HEK293T (cell line): ENCODE measurements around the gene SYT11.

Source experiments
- CTCF ChIA-PET: fragments of 350-600 bp; formaldehyde crosslinking; extraction: SDS; loops from one replicate; lab custom pipeline; 2021; ENCODE audit warnings: antibody characterized with exemption, inconsistent platforms; lab: Yijun Ruan, JAX
- POLR2A ChIA-PET: fragments of 350-600 bp; formaldehyde crosslinking; extraction: SDS; loops from one replicate; lab custom pipeline; 2020; ENCODE audit warnings: antibody characterized with exemption, inconsistent platforms; lab: Yijun Ruan, JAX
- DNase-seq: peaks from one replicate; pipeline ENCODE4 v3.0.0; 2012; ENCODE audit warnings: mixed read lengths; ENCODE audit errors: extremely low spot score
- ARNT ChIP-seq: fragments of 450-650 bp; IDR thresholded peaks from 2 replicates; pipeline ENCODE4 v1.6.1; 2017; ENCODE audit warnings: mild to moderate bottlenecking
- BHLHE40 ChIP-seq: fragments of 450-650 bp; IDR thresholded peaks from 2 replicates; pipeline ENCODE4 v1.6.1; 2016; ENCODE audit warnings: mild to moderate bottlenecking, moderate library complexity, borderline replicate concordance
- CTBP1 ChIP-seq: fragments of 450-650 bp; IDR thresholded peaks from 2 replicates; pipeline ENCODE4 v1.6.1; 2016; ENCODE audit warnings: borderline replicate concordance
- ELF4 ChIP-seq: fragments of 450-650 bp; IDR thresholded peaks from 2 replicates; pipeline ENCODE4 v1.6.1; 2017; ENCODE audit warnings: antibody characterized with exemption
- FOXA1 ChIP-seq: fragments of 450-650 bp; IDR thresholded peaks from 2 replicates; pipeline ENCODE4 v1.6.1; 2016; ENCODE audit warnings: mild to moderate bottlenecking
- FOXK2 ChIP-seq: fragments of 450-650 bp; IDR thresholded peaks from 2 replicates; pipeline ENCODE4 v1.6.1; 2016; ENCODE audit warnings: mild to moderate bottlenecking
- FOXM1 ChIP-seq: fragments of 450-650 bp; IDR thresholded peaks from 2 replicates; pipeline ENCODE4 v1.6.1; 2017; ENCODE audit warnings: mild to moderate bottlenecking, borderline replicate concordance
- HDGF ChIP-seq: fragments of 450-650 bp; IDR thresholded peaks from 2 replicates; pipeline ENCODE4 v1.6.1; 2017; ENCODE audit warnings: antibody characterized with exemption, borderline replicate concordance
- L3MBTL2 ChIP-seq: fragments of 450-650 bp; conservative IDR thresholded peaks from 2 replicates; pipeline ENCODE4 v1.6.1; 2016; ENCODE audit warnings: mild to moderate bottlenecking
- LEF1 ChIP-seq: fragments of 450-650 bp; IDR thresholded peaks from 2 replicates; pipeline ENCODE4 v1.6.1; 2017; ENCODE audit warnings: mild to moderate bottlenecking, borderline replicate concordance
- NFRKB ChIP-seq: fragments of 450-650 bp; IDR thresholded peaks from 2 replicates; pipeline ENCODE4 v1.6.1; 2016; ENCODE audit warnings: mild to moderate bottlenecking, moderate library complexity
- SP1 ChIP-seq: fragments of 450-650 bp; IDR thresholded peaks from 2 replicates; pipeline ENCODE4 v1.6.1; 2017
- SUZ12 ChIP-seq: fragments of 450-650 bp; IDR thresholded peaks from 2 replicates; pipeline ENCODE4 v1.6.1; 2016; ENCODE audit warnings: mild to moderate bottlenecking
- TARDBP ChIP-seq: fragments of 450-650 bp; IDR thresholded peaks from 2 replicates; pipeline ENCODE4 v1.6.1; 2016
- ZNF384 ChIP-seq: fragments of 450-650 bp; IDR thresholded peaks from 2 replicates; pipeline ENCODE4 v1.6.1; 2016
- TF ChIP-seq, protein P1 (sequence below): fragments of 450-650 bp; IDR thresholded peaks from 2 replicates; pipeline ENCODE4 v1.6.1; 2016

The SYT11 gene

DNA sequence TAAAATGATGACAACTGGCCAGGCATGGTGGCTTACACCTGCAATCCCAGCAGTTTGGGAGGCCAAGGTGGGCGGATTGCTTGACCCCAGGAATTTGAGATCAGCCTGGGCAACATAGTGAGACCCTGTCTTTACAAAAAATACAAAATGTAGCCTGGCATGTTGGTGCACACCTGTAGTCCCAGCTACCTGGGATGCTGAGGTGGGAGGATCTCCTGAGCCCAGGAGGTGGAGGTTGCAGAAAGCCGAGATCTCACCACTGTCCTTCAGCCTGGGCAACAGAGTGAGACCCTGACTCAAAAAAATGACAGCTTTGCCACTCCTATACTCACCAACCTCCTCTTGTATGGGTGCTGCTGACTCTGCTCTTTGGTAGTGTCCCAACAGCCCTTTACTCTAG, 18.6 kb downstream of the SYT11 start:
- DNase-seq, result no peak
- no peak for TF ChIP-seq LEF1
- TF ChIP-seq FOXA1, result no peak
- no peak for TF ChIP-seq HDGF
- no peak for TF ChIP-seq FOXM1
- no peak for TF ChIP-seq FOXK2
- TF ChIP-seq SUZ12, result no peak
- POLR2A ChIA-PET, result interaction anchor here (1.4 kb wide), 1 partner anchor 19 kb away, joined by 5 read pairs; the partner anchor contains the start of gene SYT11
- CTCF ChIA-PET, result no interaction called here

DNA sequence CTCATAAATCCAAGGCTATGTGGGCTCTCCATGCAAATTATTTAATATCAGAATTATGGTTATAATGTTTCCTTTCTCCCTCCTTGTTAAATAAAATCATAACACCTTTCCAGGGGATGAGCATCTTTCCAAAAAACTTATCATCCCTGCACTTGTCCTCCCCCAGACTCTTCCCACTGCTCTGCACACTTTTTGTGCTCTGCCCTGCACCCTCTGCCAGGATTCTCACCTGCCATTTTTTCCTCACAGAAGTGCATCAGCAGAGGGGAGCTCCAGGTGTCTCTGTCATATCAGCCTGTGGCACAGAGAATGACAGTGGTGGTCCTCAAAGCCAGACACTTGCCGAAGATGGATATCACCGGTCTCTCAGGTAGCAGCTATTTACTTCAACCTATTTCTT, 20.9 kb downstream of the SYT11 start:
- POLR2A ChIA-PET, result no interaction called here
- DNase-seq, result no peak

DNA sequence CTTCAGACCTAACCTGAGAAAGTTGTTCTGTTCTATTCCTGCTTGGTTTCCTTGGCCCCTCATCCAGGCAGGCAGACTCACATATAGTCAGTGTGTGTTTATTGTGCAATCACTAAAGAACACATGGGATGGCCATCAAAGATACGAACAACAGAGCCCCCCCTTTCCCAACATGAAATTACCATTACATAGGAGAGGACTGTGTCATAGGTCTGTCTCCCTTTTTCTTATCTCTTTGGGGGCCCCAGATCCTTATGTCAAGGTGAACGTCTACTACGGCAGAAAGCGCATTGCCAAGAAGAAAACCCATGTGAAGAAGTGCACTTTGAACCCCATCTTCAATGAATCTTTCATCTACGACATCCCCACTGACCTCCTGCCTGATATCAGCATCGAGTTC, 21.6 kb downstream of the SYT11 start:
- CTCF ChIA-PET, result no interaction called here
- DNase-seq, result no peak
- POLR2A ChIA-PET, result no interaction called here
- TF ChIP-seq ELF4 (no peak), ARNT (no peak), SP1 (no peak), SUZ12 (no peak), CTBP1 (no peak)
- TF ChIP-seq, protein P1, sequence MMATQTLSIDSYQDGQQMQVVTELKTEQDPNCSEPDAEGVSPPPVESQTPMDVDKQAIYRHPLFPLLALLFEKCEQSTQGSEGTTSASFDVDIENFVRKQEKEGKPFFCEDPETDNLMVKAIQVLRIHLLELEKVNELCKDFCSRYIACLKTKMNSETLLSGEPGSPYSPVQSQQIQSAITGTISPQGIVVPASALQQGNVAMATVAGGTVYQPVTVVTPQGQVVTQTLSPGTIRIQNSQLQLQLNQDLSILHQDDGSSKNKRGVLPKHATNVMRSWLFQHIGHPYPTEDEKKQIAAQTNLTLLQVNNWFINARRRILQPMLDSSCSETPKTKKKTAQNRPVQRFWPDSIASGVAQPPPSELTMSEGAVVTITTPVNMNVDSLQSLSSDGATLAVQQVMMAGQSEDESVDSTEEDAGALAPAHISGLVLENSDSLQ, result no peak

More for the DNA sequence above, 20.9 kb downstream of the SYT11 start:
- no peak for TF ChIP-seq SUZ12
- TF ChIP-seq ELF4, result no peak
- TF ChIP-seq, protein P1, result no peak
- TF ChIP-seq FOXM1, result no peak
- no peak for TF ChIP-seq CTBP1
- no peak for TF ChIP-seq HDGF
- no peak for TF ChIP-seq LEF1
- TF ChIP-seq TARDBP, result no peak
- no peak for TF ChIP-seq NFRKB
- TF ChIP-seq ZNF384, result no peak
- TF ChIP-seq SP1, result no peak
- TF ChIP-seq L3MBTL2, result no peak
- no peak for TF ChIP-seq FOXA1
- CTCF ChIA-PET, result no interaction called here

DNA sequence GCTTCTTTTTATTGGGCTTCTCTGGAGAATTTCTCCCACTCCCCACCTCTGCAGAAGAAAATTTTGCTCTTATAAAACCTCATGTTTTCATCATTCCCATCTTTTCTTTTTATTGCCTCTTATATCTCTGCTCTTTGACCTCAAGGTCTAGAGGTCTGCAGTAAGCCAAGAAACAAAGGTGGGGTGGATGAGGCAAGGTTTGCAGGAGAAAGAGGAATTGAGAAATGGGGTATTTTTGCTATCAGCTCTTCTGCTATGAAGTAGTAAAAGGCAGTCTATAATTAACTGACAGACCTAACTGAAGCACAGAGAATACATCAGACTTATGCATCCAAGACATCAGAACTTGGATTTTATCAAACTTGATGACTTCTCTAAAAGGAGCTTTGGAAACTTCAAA, 22.9 kb downstream of the SYT11 start:
- DNase-seq, result no peak
- TF ChIP-seq, protein P1, result no peak
- TF ChIP-seq HDGF (no peak), SUZ12 (no peak), FOXM1 (no peak), ZNF384 (no peak), ELF4 (no peak), L3MBTL2 (no peak), FOXK2 (no peak), CTBP1 (no peak), BHLHE40 (no peak), FOXA1 (no peak)
- ChIA-PET CTCF (interaction anchor here (1.9 kb wide), 1 partner anchor 10 kb away, joined by 7 read pairs; no protein-coding TSS in a partner anchor), POLR2A (interaction anchor here (0.9 to 1.7 kb wide), 3 partner anchors 23 to 137 kb away, joined by 3 to 7 read pairs (median 5); partner anchors contain the start of genes GON4L and SYT11)

DNA sequence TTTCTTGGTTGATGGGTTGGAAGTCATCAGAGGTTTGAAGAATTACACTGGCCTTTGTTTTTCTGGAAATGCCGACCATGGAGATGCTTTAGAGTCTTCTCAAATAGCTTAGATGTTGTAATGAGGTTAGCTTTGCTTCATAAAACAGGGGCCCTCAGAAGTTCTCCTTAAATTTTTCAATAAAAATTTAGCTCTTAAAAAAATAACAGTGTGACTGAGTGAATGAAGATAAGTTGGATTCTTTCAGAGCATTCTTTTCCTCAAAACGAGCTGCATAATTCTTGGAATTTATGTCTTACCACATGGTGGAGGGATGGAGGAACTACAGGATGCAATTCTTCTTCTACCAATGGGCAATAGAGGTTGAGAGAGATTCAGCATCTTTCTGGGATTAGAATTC, 23.4 kb downstream of the SYT11 start:
- POLR2A ChIA-PET, result interaction anchor here (0.9 to 1.7 kb wide), 3 partner anchors 23 to 138 kb away, joined by 3 to 7 read pairs (median 5); partner anchors contain the start of genes GON4L and SYT11
- TF ChIP-seq FOXA1 (no peak), TARDBP (no peak), L3MBTL2 (no peak), SP1 (no peak), SUZ12 (no peak), FOXM1 (no peak), ELF4 (no peak), LEF1 (no peak), HDGF (no peak), NFRKB (no peak), ZNF384 (no peak), CTBP1 (no peak), FOXK2 (no peak), BHLHE40 (no peak), ARNT (no peak)
- TF ChIP-seq, protein P1, result no peak
- no peak for DNase-seq
- CTCF ChIA-PET, result interaction anchor here (1.9 kb wide), 1 partner anchor 10 kb away, joined by 7 read pairs; no protein-coding TSS in a partner anchor
